ENCODE results near the gene NLGN2. TPM values are rescaled to one million over a fixed set of nuclear protein-coding genes. Genes with fewer than 3 reads are reported as not detected.

The NLGN2 gene
- polyA plus RNA-seq, 3 donors, result 0.55 TPM; not detected in 2

GRCh38 chr17:7404737-7405349 is 2.8 kb upstream of the NLGN2 start:
- peaks cover 21% of the 10 kb centered on the region for H3K4me1 Mint-ChIP-seq
- H3K27me3 Mint-ChIP-seq (ENCODE audit: low read depth in 3 of 3), result peaks cover 34 to 46% (median 40%) of the 10 kb centered on the region in 3 donors
- H3K27me3 ChIP-seq (ENCODE audit: control insufficient read depth in 2 of 2, insufficient read depth in 2 of 2, low read length in 2 of 2), result peaks cover 4 to 37% of the 10 kb centered on the region in 2 donors
- H3K36me3 ChIP-seq (replicated peaks in 1 of 2; ENCODE audit: control insufficient read depth in 1 of 2, insufficient read depth in 2 of 2, low read length in 2 of 2), result no peaks in the 10 kb centered on the region
- H3K4me1 ChIP-seq (ENCODE audit: control insufficient read depth in 1 of 2, insufficient read depth in 2 of 2, low read length in 2 of 2), result peaks cover 13 to 24% of the 10 kb centered on the region in 2 donors
- H3K9me3 Mint-ChIP-seq, result peaks cover 0 to 8% (median 3%) of the 10 kb centered on the region in 7 donors
- peak overlapping the region; percentile 92 for H3K4me2 ChIP-seq (replicated peaks; ENCODE audit: extremely low read depth, low read length, poor library complexity, severe bottlenecking)
- peak overlapping the region; percentile 86 to 95 for H3K4me3 Mint-ChIP-seq
- H3K9me3 ChIP-seq (replicated peaks in 1 of 2; ENCODE audit: control insufficient read depth in 1 of 2, insufficient read depth in 1 of 2, low read length in 2 of 2), result no peaks in the 10 kb centered on the region
- H3K27ac Mint-ChIP-seq, result peak overlapping the region in 5 of 7 donors; percentile 50 to 99 (median 97)
- H3K9ac ChIP-seq (ENCODE audit: insufficient read depth, low read length, poor library complexity, severe bottlenecking), result peak overlapping the region; percentile 62
- H3K79me2 ChIP-seq (ENCODE audit: insufficient read depth, low read length), result peaks cover 3% of the 10 kb centered on the region
- under 1% methylated on average over 53 of the region's 65 CpGs for WGBS (ENCODE audit: insufficient coverage)
- intact Hi-C loops (cut with micrococcal nuclease), result loop anchor here in 1 of 2 donors (1.0 to 10.0 kb wide), 4 partner anchors 31 to 190 kb away; partner anchors contain the start of genes ACADVL, CTDNEP1, DLG4 and ELP5
- peak in 2 of 3 donors; percentile 41 to 59 for DNase-seq
- H2AFZ ChIP-seq (ENCODE audit: insufficient read depth, low read depth, low read length, poor library complexity, severe bottlenecking), result peak overlapping the region; percentile 90
- no peak for TF ChIP-seq CTCF (IDR thresholded peaks at IDR 0.05)
- H4K20me1 ChIP-seq (ENCODE audit: insufficient read depth, low read length), result no peaks in the 10 kb centered on the region
- peak overlapping the region; percentile 57 to 86 (median 59) for H3K4me3 ChIP-seq (replicated peaks in 1 of 3; ENCODE audit: low read depth in 2 of 3, low read length in 3 of 3)
- peaks cover 5% of the 10 kb centered on the region in 2 donors for H3K36me3 Mint-ChIP-seq
- H3K27ac ChIP-seq (ENCODE audit: low read depth in 1 of 2, low read length in 2 of 2), result peak overlapping the region in 1 of 2 donors; percentile 70

GRCh38 chr17:7405350-7406234 is 2.1 kb upstream of the NLGN2 start:
- WGBS (ENCODE audit: insufficient coverage), result 27% methylated on average over 28 of the region's 38 CpGs
- H3K9me3 Mint-ChIP-seq, result peaks cover 0 to 8% (median 3%) of the 10 kb centered on the region in 7 donors
- no peak overlapping the region for H3K27ac ChIP-seq (ENCODE audit: low read depth in 1 of 2, low read length in 2 of 2)
- H3K4me2 ChIP-seq (replicated peaks; ENCODE audit: extremely low read depth, low read length, poor library complexity, severe bottlenecking), result peak overlapping the region; percentile 92
- peaks cover 13 to 24% of the 10 kb centered on the region in 2 donors for H3K4me1 ChIP-seq (ENCODE audit: control insufficient read depth in 1 of 2, insufficient read depth in 2 of 2, low read length in 2 of 2)
- peak overlapping the region; percentile 90 for H2AFZ ChIP-seq (ENCODE audit: insufficient read depth, low read depth, low read length, poor library complexity, severe bottlenecking)
- H3K27me3 ChIP-seq (ENCODE audit: control insufficient read depth in 2 of 2, insufficient read depth in 2 of 2, low read length in 2 of 2), result peaks cover 4 to 37% of the 10 kb centered on the region in 2 donors
- DNase-seq, result no peak
- H3K27me3 Mint-ChIP-seq (ENCODE audit: low read depth in 3 of 3), result peaks cover 36 to 49% (median 44%) of the 10 kb centered on the region in 3 donors
- H3K79me2 ChIP-seq (ENCODE audit: insufficient read depth, low read length), result peaks cover 3% of the 10 kb centered on the region
- H3K36me3 Mint-ChIP-seq, result peaks cover 5% of the 10 kb centered on the region in 2 donors
- H3K9ac ChIP-seq (ENCODE audit: insufficient read depth, low read length, poor library complexity, severe bottlenecking), result peak overlapping the region; percentile 62
- intact Hi-C loops (cut with micrococcal nuclease), result loop anchor here in 1 of 2 donors (10.0 kb wide), 1 partner anchor 191 kb away; the partner anchor contains the start of genes ACADVL and DLG4
- H4K20me1 ChIP-seq (ENCODE audit: insufficient read depth, low read length), result no peaks in the 10 kb centered on the region
- H3K9me3 ChIP-seq (replicated peaks in 1 of 2; ENCODE audit: control insufficient read depth in 1 of 2, insufficient read depth in 1 of 2, low read length in 2 of 2), result no peaks in the 10 kb centered on the region
- no peak for TF ChIP-seq CTCF (IDR thresholded peaks at IDR 0.05)
- peak overlapping the region; percentile 78 to 89 for H3K4me3 Mint-ChIP-seq
- no peak overlapping the region for H3K27ac Mint-ChIP-seq
- H3K4me3 ChIP-seq (replicated peaks in 1 of 3; ENCODE audit: low read depth in 2 of 3, low read length in 3 of 3), result peak overlapping the region; percentile 57 to 86 (median 59)
- no peaks in the 10 kb centered on the region for H3K36me3 ChIP-seq (replicated peaks in 1 of 2; ENCODE audit: control insufficient read depth in 1 of 2, insufficient read depth in 2 of 2, low read length in 2 of 2)
- H3K4me1 Mint-ChIP-seq, result peaks cover 21% of the 10 kb centered on the region
